GM12875 (cell line): ENCODE measurements around the gene SPRED3.

ENCODE experiments used
- H3K4me3 ChIP-seq: one replicate; pipeline ENCODE4 v1.5.1; 2011; ENCODE audit warnings: low read depth, low read length, control low read depth
- CTCF ChIP-seq: IDR thresholded peaks from 2 replicates; pipeline ENCODE4 v1.5.1; 2011; ENCODE audit warnings: low read depth, mild to moderate bottlenecking, control low read depth, inconsistent platforms, low read length, moderate library complexity, borderline replicate concordance; ENCODE audit not compliant: insufficient read depth

Gene SPRED3

DNA sequence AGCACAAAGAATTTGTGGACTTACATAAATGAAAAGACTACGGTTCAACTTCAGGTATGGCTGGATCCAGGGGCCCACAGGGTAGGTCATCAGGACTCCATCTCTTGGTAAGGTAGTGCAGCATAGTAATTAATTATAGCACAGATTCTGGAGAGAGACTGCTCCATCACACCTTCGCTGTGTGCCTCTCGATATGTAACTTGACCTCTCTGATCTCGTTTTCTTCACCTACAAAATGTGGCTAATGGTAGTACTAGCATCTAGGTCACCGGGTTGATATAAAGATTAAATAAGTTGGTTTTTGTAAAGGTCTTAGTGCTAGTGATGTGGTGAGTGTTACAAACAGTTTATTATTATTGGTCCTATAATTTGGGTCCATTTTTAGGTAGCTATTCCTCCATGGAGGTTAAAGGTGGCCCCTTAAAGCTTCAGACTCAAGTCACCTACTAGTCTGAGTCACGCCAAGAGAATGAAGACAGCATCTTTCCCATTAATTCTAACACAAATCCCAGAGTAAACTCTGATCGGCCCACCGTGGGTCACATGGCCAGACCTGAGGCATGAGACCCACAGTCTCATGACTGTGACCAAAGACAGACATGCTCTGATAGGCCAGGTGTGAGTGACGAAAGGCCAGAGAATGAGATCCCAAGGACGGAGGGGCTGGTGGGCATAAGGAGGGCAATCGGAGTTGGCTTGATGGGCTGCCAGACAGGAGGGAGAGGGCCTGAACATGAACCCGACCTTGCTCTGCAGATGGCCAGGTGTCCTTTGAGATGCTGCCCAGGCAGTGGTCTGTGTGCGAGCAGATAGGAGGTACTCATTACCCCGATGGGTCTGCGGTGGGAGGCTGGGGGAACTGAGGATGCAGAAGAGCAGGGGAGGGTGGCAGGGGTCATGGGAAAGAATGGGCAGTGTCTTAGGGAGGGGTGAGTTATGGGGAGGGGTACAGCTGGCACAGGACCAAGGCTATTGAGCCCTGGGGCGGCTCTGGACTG, 32.5 kb upstream of the SPRED3 start:
- TF ChIP-seq CTCF: no peak
- H3K4me3 ChIP-seq: no peak overlapping the region

DNA sequence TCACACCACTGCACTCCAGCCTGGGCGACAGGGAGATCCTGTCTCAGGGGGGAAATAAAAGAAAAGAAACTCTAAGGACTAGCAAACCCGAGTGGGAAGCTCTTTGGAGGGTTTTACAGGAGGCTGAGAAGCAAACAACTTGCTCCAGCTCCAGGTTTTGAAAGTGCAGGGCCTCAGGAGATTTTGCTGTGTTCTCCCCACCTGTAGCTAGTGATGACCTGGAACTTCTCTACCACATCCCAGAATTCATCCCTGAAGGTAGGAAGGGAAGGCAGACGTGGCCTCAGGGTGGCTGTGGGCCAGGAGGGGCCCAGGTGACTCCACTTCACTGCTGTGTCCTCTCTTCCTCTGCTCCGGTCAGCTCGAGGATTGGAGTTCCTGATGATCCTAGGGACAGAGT, 30.4 kb upstream of the SPRED3 start:
- no peak for TF ChIP-seq CTCF

GRCh38 chr19:38359242-38360021, 29.1 kb upstream of the SPRED3 start:
- no peak overlapping the region for H3K4me3 ChIP-seq
- TF ChIP-seq CTCF: no peak

More for the DNA sequence above, 30.4 kb upstream of the SPRED3 start:
- no peak overlapping the region for H3K4me3 ChIP-seq

DNA sequence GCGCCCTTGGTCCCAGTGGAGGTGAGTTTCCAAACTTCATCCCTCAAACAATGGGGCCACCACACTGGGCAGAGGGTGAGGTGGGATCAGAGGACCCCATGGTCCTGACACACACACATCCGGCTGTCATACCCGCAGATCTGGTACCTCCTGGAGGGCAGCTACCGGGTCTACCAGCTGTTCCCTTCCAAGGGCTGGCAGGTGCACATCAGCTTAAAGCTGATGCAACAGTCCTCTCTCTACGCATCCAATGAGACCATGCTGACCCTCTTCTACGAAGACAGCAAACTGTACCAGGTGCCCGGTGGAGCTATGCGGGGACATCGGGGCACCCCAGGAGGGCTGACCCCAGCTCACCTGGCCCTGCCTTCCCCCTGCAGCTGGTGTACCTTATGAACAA, 28.1 kb upstream of the SPRED3 start:
- TF ChIP-seq CTCF: no peak
- no peak overlapping the region for H3K4me3 ChIP-seq

- H3K4me3 ChIP-seq: peak overlapping the region; percentile 46
- TF ChIP-seq CTCF: no peak
These were observed 27.5 kb upstream of the SPRED3 start for GRCh38 chr19:38360839-38361631.

DNA sequence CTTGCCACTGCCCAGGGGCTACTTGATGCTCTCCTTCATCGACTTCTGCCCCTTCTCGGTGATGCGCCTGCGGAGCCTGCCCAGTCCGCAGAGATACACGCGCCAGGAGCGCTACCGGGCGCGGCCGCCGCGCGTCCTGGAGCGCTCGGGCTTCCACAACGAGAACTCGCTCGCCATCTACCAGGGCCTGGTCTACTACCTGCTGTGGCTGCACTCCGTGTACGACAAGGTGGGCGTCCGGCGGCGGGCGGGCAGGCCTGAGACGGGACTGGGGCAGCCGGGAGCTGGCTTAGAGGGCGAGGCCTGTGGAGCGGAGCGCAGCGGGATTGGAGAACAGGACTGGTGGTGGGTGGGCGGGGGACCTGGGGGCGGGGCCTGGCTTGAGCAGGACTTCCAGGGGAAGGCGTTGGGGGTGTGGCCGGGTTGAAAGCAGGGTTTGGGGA, 26.8 kb upstream of the SPRED3 start:
- peak; percentile 39; the same call in 1 of the 2 replicates for TF ChIP-seq CTCF
- peak overlapping the region; percentile 46 for H3K4me3 ChIP-seq
